OCI-LY3 (cell line): ENCODE data around the gene PARD6G.
"Not testable (repeated sequence)": the region's sequence is repeated elsewhere in the genome, so short reads cannot be mapped to it uniquely, and the experiment has no call there.

Source experiments
- H2AFZ ChIP-seq: fragments of 200-600, 300-600 bp; shearing (Covaris generic); 2 replicates; pipeline ENCODE4 v1.6.0; 2014; ENCODE audit warnings: antibody characterized with exemption, low read depth, low read length
- H3K27ac ChIP-seq: fragments of 200-600, 300-600 bp; sonication (generic); 2 replicates; pipeline ENCODE4 v1.5.1; 2014; ENCODE audit warnings: mild to moderate bottlenecking, low read length, moderate library complexity, mixed read lengths
- H3K27me3 ChIP-seq: fragments of 200-600, 300-600 bp; sonication (generic); 2 replicates; pipeline ENCODE4 v1.6.1; 2014; ENCODE audit warnings: low read depth, low read length, mixed read lengths
- H3K36me3 ChIP-seq: fragments of 200-600, 300-600 bp; sonication (generic); replicated peaks from 2 replicates; pipeline ENCODE3; 2014; ENCODE audit warnings: low read depth, low read length, mixed read lengths
- H3K4me1 ChIP-seq: fragments of 300-600, 200-600 bp; sonication (generic); 2 replicates; pipeline ENCODE4 v1.6.1; 2014; ENCODE audit warnings: low read length, mixed read lengths
- H3K4me2 ChIP-seq: fragments of 200-600, 300-600 bp; sonication (generic); 2 replicates; pipeline ENCODE4 v1.6.1; 2014; ENCODE audit warnings: low read length, mixed read lengths
- H3K4me3 ChIP-seq: fragments of 300-600, 200-600 bp; sonication (generic); 2 replicates; pipeline ENCODE4 v1.5.1; 2014; ENCODE audit warnings: antibody characterized with exemption, mild to moderate bottlenecking, low read length, moderate library complexity
- H3K79me2 ChIP-seq: fragments of 300-600, 200-600 bp; shearing (Covaris generic); 2 replicates; pipeline ENCODE4 v1.6.1; 2014; ENCODE audit warnings: mild to moderate bottlenecking, low read length, mixed read lengths
- H3K9ac ChIP-seq: fragments of 300-600, 200-600 bp; shearing (Covaris generic); 2 replicates; pipeline ENCODE4 v1.6.0; 2014; ENCODE audit warnings: mild to moderate bottlenecking, low read length, moderate library complexity
- H3K9me3 ChIP-seq: fragments of 200-600, 300-600 bp; shearing (Covaris generic); 2 replicates; pipeline ENCODE4 v1.6.1; 2014; ENCODE audit warnings: low read length, mixed read lengths; ENCODE audit not compliant: insufficient read depth
- H4K20me1 ChIP-seq: fragments of 200-600, 300-600 bp; sonication (generic); 2 replicates; pipeline ENCODE4 v1.6.1; 2016; ENCODE audit warnings: low read length, mixed read lengths; ENCODE audit not compliant: insufficient read depth
- EZH2phosphoT487 ChIP-seq: fragments of 200-600 bp; shearing (Covaris generic); IDR thresholded peaks from 2 replicates; pipeline ENCODE4 v1.6.1; 2018; ENCODE audit warnings: antibody characterized with exemption, mixed run types, low read depth
- TF ChIP-seq, protein P1 (sequence below): fragments of 200-600, 300-600 bp; sonication (generic); IDR thresholded peaks from 2 replicates; pipeline ENCODE4 v1.5.1; 2014; ENCODE audit warnings: antibody characterized with exemption, low read length, low read depth

PARD6G gene

DNA sequence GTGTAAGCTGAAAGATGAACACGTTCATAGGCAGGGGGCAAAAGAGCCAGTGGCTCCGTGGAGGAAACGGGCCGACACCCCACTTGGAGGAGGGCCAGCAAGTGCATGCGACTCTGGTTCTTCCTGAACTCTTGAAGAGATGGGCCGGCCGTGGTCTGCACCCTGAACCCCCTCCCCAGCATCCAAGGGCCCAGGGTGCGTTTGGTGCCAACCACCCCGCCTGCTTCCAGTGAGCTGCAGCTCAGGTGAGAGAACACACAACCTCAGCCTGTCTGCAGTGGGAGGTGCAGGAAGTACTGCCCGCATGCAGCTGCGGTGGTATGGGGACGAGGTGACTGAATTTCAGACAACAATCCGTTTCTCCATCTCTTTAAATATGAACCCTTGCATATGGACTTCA lies 79.4 kb downstream of the PARD6G start:
- Histone ChIP-seq H3K4me1 (peaks cover 9% of the 10 kb centered on the region), H3K4me2 (no peak overlapping the region), H2AFZ (no peak overlapping the region), H3K36me3 (no peaks in the 10 kb centered on the region), H3K9ac (no peak overlapping the region), H3K79me2 (no peaks in the 10 kb centered on the region), H3K27ac (no peak overlapping the region), H3K9me3 (no peaks in the 10 kb centered on the region), H3K4me3 (no peak overlapping the region), H3K27me3 (peaks cover 25% of the 10 kb centered on the region), H4K20me1 (peaks cover 13% of the 10 kb centered on the region; the same call in 1 of the 2 replicates)
- TF ChIP-seq EZH2phosphoT487: no peak
- TF ChIP-seq, protein P1, sequence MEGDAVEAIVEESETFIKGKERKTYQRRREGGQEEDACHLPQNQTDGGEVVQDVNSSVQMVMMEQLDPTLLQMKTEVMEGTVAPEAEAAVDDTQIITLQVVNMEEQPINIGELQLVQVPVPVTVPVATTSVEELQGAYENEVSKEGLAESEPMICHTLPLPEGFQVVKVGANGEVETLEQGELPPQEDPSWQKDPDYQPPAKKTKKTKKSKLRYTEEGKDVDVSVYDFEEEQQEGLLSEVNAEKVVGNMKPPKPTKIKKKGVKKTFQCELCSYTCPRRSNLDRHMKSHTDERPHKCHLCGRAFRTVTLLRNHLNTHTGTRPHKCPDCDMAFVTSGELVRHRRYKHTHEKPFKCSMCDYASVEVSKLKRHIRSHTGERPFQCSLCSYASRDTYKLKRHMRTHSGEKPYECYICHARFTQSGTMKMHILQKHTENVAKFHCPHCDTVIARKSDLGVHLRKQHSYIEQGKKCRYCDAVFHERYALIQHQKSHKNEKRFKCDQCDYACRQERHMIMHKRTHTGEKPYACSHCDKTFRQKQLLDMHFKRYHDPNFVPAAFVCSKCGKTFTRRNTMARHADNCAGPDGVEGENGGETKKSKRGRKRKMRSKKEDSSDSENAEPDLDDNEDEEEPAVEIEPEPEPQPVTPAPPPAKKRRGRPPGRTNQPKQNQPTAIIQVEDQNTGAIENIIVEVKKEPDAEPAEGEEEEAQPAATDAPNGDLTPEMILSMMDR: no peak

DNA sequence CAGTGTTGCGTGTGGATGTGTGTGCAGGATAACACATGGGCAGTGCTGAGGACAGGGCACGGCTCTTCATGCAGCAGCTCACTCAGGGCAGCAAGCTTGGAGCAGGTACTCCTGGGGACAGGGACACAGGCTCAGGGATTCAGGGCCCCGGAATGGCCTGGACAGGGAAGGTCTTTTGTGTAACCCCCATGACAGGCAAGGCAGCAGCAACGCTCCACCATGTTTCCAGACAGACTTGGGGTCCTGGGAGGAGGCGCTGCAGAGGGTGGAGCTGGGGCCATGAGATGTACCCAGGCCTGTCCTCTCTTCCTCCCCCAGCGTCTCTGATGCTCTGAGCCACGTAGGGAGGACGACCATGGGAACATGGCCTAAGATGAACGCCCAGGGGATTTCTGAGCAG lies 80.0 kb downstream of the PARD6G start:
- Histone ChIP-seq H2AFZ (no peak overlapping the region), H3K4me1 (peaks cover 9% of the 10 kb centered on the region), H4K20me1 (peaks cover 19% of the 10 kb centered on the region; the same call in 1 of the 2 replicates), H3K79me2 (no peaks in the 10 kb centered on the region), H3K4me3 (no peak overlapping the region), H3K9me3 (no peaks in the 10 kb centered on the region), H3K27ac (no peak overlapping the region), H3K27me3 (peaks cover 19% of the 10 kb centered on the region), H3K36me3 (no peaks in the 10 kb centered on the region), H3K4me2 (no peak overlapping the region), H3K9ac (no peak overlapping the region)
- TF ChIP-seq, protein P1: no peak

DNA sequence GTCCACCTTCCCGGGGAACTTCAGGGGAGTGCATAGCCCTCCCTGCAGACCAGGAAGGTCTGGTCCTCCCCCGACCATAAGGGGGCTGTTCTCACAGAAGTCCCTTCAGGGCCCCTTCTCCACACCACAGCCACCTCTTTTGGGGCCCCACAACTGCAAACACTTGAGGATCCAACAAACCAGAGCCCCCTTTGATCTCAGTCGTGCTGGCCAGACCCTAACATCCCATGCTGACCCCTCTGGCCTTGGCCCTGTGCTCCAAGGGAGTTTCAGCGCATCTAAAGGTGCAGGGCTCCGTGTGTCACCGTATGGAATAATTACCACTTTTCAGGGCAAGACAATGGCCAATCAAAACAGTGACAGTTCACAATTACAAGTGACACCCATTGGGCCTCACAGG lies 80.6 kb downstream of the PARD6G start:
- Histone ChIP-seq H2AFZ (no peak overlapping the region), H3K4me2 (no peak overlapping the region), H3K27me3 (peaks cover 12% of the 10 kb centered on the region), H3K27ac (no peak overlapping the region), H3K36me3 (no peaks in the 10 kb centered on the region), H3K9ac (no peak overlapping the region), H4K20me1 (peaks cover 19% of the 10 kb centered on the region; the same call in 1 of the 2 replicates), H3K4me3 (no peak overlapping the region), H3K4me1 (peaks cover 5% of the 10 kb centered on the region), H3K9me3 (no peaks in the 10 kb centered on the region), H3K79me2 (no peaks in the 10 kb centered on the region)
- no peak for TF ChIP-seq EZH2phosphoT487
- TF ChIP-seq, protein P1: no peak

DNA sequence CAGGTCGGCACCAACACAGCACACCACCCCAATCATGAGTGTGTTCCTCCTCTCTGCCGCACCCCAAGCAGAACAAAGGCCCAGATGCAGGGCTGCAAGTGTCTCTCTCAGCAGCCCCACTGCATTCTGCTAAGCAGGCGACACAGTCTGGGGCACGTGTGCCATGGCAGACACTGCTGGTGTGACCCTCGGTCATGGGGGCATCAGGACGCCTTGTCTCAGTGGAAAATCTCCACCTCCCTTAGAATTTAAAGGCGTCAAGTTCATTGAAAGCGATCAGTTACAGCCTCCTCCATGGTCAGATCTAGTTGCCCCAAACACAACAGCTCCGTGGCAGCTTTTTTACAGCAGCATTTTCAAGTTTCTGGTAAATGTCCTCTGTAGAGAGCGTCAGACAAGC lies 81.1 kb downstream of the PARD6G start:
- Histone ChIP-seq H3K9ac (no peak overlapping the region), H2AFZ (no peak overlapping the region), H3K4me3 (no peak overlapping the region), H3K4me1 (no peaks in the 10 kb centered on the region), H3K79me2 (no peaks in the 10 kb centered on the region), H3K36me3 (no peaks in the 10 kb centered on the region), H3K9me3 (no peaks in the 10 kb centered on the region), H3K27ac (no peak overlapping the region), H3K4me2 (no peak overlapping the region), H3K27me3 (peaks cover 8% of the 10 kb centered on the region; the same call in 1 of the 2 replicates), H4K20me1 (0 out of 2 replicates have a peak, but pooled peaks cover 16% of the 10 kb centered on the region)
- TF ChIP-seq, protein P1: no peak
- no peak for TF ChIP-seq EZH2phosphoT487

DNA sequence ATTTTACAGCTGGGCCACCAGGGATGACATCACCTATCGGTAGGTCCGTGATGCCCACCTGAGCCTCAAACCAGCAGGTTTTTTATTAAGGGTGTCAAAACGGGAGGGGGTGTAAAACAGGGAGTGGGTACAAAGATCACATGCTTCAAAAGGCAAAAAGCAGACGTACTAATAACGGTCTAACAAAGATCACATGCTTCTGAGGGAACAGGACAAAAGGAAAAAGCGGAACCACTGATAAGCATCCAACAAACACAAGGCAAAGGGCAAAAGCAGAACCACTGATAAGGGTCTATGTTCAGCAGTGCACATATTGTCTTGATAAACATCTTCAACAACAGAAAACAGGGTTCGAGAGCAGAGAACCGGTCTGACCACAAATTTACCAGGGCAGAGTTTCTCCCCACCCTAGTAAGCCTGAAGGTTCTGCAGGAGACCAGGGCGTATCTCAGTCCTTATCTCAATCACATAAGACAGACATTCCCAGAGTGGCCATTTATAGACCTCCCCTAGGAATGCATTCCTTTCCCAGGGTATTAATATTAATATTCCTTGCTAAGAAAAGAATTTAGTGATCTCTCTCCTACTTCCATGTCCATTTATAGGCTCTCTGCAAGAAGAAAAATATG lies 82.5 kb downstream of the PARD6G start:
- not testable (repeated sequence) for H3K27ac ChIP-seq, H3K4me1 ChIP-seq, H3K36me3 ChIP-seq, H3K9ac ChIP-seq, H3K4me3 ChIP-seq, H3K79me2 ChIP-seq, H3K4me2 ChIP-seq, H3K27me3 ChIP-seq, H4K20me1 ChIP-seq, H3K9me3 ChIP-seq, H2AFZ ChIP-seq
